Measurements from ENCODE around the gene RICTOR.

GRCh38 chr5:39114155-39114554 is 40.0 kb upstream of the RICTOR start:
- no peak for TF ChIP-seq GATA2 (IDR thresholded peaks at IDR 0.05; ENCODE audit: low read depth, low read length)
- TF ChIP-seq GATA3 (IDR thresholded peaks at IDR 0.05; ENCODE audit: low read depth, low read length): no peak
